Neural crest cell (in vitro differentiated cells): ENCODE data around the gene SCUBE1. TPM values are rescaled to one million over a fixed set of nuclear protein-coding genes. Genes with fewer than 3 reads are reported as not detected.
A peak's percentile ranks its signal among the peaks of the same experiment; 100 is the strongest.

ENCODE experiments used
- DNase-seq: peaks from one replicate; pipeline ENCODE4 v3.0.0; 2021; ENCODE audit warnings: low read depth, mixed read lengths, low spot score
- H3K27ac Mint-ChIP-seq: one replicate; pipeline ENCODE4 v1.8.0; 2021; ENCODE audit warnings: mild to moderate bottlenecking, mixed read lengths; ENCODE audit not compliant: unreplicated experiment
- H3K27me3 Mint-ChIP-seq: 2 replicates; pipeline ENCODE4 v1.8.0; 2021; ENCODE audit warnings: low read depth, mild to moderate bottlenecking, mixed read lengths
- H3K36me3 Mint-ChIP-seq: 2 replicates; pipeline ENCODE4 v1.8.0; 2021; ENCODE audit warnings: low read depth, mild to moderate bottlenecking, mixed read lengths
- H3K4me1 Mint-ChIP-seq: 2 replicates; pipeline ENCODE4 v1.8.0; 2021; ENCODE audit warnings: mixed read lengths
- H3K4me3 Mint-ChIP-seq: one replicate; pipeline ENCODE4 v1.8.0; 2021; ENCODE audit warnings: mild to moderate bottlenecking, mixed read lengths
- H3K9me3 Mint-ChIP-seq: 2 replicates; pipeline ENCODE4 v1.8.0; 2021; ENCODE audit warnings: mixed read lengths
- total RNA-seq: library from RNA; stranded (reverse); gene quantifications from 2 replicates; pipeline ENCODE4 v1.2.1, GENCODE V29; 2021
- TF ChIP-seq, protein P1 (sequence below): fragments of 200-600 bp; sonication (generic); conservative IDR thresholded peaks from 2 replicates; pipeline ENCODE4 v1.5.0; 2021; ENCODE audit warnings: antibody characterized with exemption, mild to moderate bottlenecking

Gene SCUBE1
- total RNA-seq, 1 donor from 2014 or later = 12.1 TPM

DNA sequence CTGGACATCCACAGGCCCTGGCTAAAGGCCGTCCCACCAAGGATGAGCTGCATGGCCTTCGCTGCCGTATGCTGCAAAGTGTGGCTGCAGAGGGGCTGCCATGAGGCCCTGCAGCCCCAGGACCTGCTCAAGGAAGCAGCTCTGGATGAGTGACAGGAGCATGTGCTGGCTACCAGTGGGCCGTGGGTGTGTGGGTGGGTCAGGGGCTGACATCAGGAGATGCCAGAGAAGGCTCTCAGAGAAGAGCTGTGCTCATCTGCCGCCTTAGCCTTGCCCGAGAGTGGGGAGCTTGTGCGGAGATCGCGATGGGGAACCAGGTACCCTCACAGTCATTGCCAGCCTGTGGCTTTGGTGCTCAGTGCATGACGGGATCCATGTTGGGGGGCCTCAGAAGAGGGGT, 41.3 kb downstream of the SCUBE1 start:
- Mint-ChIP-seq H3K27ac (no peak overlapping the region), H3K4me1 (peaks cover 43% of the 10 kb centered on the region), H3K9me3 (no peaks in the 10 kb centered on the region), H3K36me3 (no peaks in the 10 kb centered on the region), H3K4me3 (no peak overlapping the region), H3K27me3 (no peaks in the 10 kb centered on the region)
- TF ChIP-seq, protein P1, sequence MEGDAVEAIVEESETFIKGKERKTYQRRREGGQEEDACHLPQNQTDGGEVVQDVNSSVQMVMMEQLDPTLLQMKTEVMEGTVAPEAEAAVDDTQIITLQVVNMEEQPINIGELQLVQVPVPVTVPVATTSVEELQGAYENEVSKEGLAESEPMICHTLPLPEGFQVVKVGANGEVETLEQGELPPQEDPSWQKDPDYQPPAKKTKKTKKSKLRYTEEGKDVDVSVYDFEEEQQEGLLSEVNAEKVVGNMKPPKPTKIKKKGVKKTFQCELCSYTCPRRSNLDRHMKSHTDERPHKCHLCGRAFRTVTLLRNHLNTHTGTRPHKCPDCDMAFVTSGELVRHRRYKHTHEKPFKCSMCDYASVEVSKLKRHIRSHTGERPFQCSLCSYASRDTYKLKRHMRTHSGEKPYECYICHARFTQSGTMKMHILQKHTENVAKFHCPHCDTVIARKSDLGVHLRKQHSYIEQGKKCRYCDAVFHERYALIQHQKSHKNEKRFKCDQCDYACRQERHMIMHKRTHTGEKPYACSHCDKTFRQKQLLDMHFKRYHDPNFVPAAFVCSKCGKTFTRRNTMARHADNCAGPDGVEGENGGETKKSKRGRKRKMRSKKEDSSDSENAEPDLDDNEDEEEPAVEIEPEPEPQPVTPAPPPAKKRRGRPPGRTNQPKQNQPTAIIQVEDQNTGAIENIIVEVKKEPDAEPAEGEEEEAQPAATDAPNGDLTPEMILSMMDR = no peak
- DNase-seq = no peak

DNA sequence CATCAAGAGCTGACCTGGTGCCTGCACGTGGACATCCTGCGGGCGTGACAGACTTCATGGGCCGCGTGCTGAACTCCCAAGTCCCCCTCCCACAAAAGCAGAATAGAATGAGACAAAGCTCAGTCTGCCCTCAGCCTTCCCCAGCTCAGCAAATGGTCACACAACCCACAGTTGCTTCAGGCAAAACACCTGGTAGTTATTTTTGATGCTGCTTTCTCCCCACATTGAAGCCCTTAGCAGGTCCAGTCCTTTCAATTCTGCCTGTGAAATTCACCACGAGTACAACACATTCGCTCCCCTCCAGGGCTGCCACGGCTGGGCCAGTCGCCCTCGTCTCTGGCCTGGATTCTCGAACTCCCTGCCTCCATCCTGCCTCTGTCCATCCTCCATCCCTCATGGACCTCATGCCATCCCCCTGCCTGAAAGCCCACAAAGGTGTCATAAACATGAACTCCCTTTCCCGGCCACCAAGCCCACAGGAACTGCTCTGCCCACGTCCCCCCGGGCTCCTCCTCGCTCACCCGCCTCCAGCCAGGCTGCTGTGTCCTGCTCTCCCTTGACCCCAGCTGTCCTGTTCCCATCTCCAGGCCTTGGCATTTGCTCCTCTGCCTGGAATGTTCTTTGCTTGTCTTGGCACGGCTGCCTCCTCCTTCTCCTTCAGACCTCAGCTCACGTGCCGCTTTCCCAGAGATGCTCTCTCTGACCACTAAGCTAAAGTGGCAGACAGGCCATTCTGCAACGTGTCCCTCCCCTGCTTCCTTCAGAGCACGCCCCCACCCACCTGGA, 42.1 kb downstream of the SCUBE1 start:
- no peaks in the 10 kb centered on the region for H3K36me3 Mint-ChIP-seq
- no peaks in the 10 kb centered on the region for H3K27me3 Mint-ChIP-seq
- H3K27ac Mint-ChIP-seq = peak overlapping the region; percentile 75
- TF ChIP-seq, protein P1 = no peak
- no peaks in the 10 kb centered on the region for H3K9me3 Mint-ChIP-seq
- no peak for DNase-seq
- no peak overlapping the region for H3K4me3 Mint-ChIP-seq
- H3K4me1 Mint-ChIP-seq = peaks cover 50% of the 10 kb centered on the region

DNA sequence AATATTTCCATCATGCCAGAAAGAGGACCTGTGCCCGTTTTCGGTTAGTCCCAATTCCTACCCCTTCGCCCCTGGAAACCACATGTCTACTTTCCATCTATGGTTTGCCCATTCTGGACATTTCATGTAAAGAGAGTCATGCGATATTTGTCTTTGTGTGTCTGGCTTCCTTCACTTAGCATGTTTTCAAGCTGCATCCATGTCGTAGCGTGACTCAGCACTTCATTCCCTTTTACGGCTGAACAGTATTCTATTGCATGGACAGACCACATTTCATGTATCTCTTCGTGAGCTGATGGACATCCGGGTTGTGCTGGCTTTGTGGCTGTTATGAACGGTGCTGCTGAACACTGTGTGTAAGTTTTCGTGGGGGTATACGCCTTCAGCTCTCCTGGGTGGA, 43.4 kb downstream of the SCUBE1 start:
- no peaks in the 10 kb centered on the region for H3K36me3 Mint-ChIP-seq
- no peak overlapping the region for H3K27ac Mint-ChIP-seq
- no peak overlapping the region for H3K4me3 Mint-ChIP-seq
- H3K9me3 Mint-ChIP-seq = no peaks in the 10 kb centered on the region
- peaks cover 54% of the 10 kb centered on the region for H3K4me1 Mint-ChIP-seq
- TF ChIP-seq, protein P1 = no peak
- H3K27me3 Mint-ChIP-seq = no peaks in the 10 kb centered on the region
- no peak for DNase-seq

DNA sequence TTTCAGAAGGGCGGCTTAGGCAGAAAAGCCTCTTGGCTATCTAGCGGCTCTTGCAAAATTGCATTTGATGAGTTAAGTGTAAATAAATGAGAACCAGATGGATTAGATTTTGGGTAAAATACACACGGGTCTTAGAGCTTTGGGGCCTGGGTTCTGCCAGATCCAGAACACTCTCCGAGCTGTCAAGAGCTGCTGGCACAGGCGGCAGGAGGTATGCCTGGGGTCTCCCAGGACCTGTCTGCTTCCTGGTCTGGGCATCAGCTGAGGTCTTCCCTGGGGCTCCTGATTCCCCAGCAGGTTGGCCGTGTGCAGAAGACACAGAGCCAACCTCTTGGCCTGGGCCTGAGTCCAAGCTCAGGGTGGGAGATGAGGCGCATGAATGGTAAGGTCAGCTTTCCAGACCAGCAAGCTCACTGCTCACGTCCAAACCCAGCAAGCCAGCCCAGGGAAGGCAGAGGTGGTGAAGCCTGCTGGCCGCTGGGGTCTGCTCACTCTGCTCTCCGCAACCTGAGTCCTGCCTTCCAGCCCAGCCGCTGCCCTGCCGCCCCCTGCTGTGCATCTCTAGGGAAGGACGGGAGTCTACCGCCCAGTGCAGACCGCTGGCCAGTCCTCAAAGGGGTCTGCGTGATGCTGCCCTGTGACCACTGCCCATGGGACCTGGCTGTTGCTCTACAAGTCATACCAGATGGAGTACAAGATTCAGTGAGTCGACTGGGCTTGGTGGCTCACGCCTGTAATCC, 44.9 kb downstream of the SCUBE1 start:
- H3K27ac Mint-ChIP-seq = no peak overlapping the region
- no peak for DNase-seq
- H3K27me3 Mint-ChIP-seq = no peaks in the 10 kb centered on the region
- no peaks in the 10 kb centered on the region for H3K36me3 Mint-ChIP-seq
- no peaks in the 10 kb centered on the region for H3K9me3 Mint-ChIP-seq
- TF ChIP-seq, protein P1 = no peak
- peaks cover 49% of the 10 kb centered on the region for H3K4me1 Mint-ChIP-seq
- no peak overlapping the region for H3K4me3 Mint-ChIP-seq

DNA sequence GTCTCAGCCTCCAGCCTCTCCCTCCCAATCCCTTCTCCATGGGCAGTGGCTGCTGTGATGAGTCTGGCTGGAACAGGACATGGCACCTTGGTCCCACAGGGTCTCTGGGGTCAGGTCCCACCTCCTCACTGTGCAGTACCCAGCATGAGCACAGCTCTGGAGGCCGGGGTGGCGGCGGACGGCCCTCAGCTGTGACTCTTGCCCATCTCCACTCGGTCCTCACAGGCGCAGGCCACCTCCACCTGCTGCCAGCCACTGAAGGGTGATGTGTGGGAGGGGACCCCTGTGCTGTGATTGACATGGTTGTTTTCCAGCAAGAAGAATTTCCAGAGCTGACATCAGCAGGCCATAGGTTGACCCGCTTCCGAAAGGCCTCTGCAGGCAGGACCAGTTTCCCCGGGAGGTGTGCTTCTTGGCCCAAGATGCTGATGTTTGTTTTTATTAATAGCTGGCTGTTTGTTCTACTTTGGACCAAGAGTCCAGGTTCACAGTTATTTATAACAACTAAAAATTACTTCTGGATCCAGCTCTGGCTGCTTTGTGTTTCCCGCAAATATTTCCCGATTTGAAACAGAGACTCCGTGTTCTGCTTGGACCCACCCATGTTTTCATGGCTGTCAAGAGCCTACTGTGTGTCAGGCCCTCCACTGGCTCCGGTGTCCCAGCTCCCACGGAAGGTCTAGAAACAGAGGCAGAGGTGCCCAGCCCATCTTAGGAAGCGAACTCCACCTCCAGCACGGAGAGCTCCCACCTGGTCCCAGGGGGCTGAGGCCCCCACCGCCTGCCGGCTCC, 45.7 kb downstream of the SCUBE1 start:
- Mint-ChIP-seq H3K27ac (no peak overlapping the region), H3K9me3 (no peaks in the 10 kb centered on the region), H3K4me1 (peaks cover 44% of the 10 kb centered on the region), H3K36me3 (no peaks in the 10 kb centered on the region), H3K27me3 (no peaks in the 10 kb centered on the region), H3K4me3 (no peak overlapping the region)
- TF ChIP-seq, protein P1 = no peak
- DNase-seq = no peak
